Central memory CD8-positive, alpha-beta T cell (primary cell): ENCODE results near the gene LDLRAP1.
"Not testable (repeated sequence)": the region's sequence is repeated elsewhere in the genome, so short reads cannot be mapped to it uniquely, and the experiment has no call there.

Experiments
- ATAC-seq: fragments of 150-1000 bp; cut with Tn5 transposase; replicated peaks from 2 replicates; pipeline ENCODE4 v1.10.0; 2022; ENCODE audit warnings: mild to moderate bottlenecking, moderate FRiP score, moderate number of reproducible peaks; ENCODE audit not compliant: poor library complexity, severe bottlenecking; ENCODE audit errors: extremely low read depth
- DNase-seq, 2 donors: peaks; one replicate each; pipeline ENCODE4 v3.0.0; 2021; ENCODE audit warnings: low spot score in 2 of 2
- H3K27ac Mint-ChIP-seq: one replicate; pipeline ENCODE4 v1.8.0; 2022; ENCODE audit warnings: low read depth, mild to moderate bottlenecking, moderate library complexity, mixed read lengths
- H3K27me3 Mint-ChIP-seq: one replicate; pipeline ENCODE4 v1.8.0; 2022; ENCODE audit warnings: mixed read lengths
- H3K36me3 Mint-ChIP-seq: one replicate; pipeline ENCODE4 v1.8.0; 2022; ENCODE audit warnings: mild to moderate bottlenecking, moderate library complexity, mixed read lengths; ENCODE audit not compliant: insufficient read depth
- H3K4me1 Mint-ChIP-seq: one replicate; pipeline ENCODE4 v1.8.0; 2022; ENCODE audit warnings: mixed read lengths
- H3K4me3 Mint-ChIP-seq: one replicate; pipeline ENCODE4 v1.8.0; 2022; ENCODE audit warnings: mild to moderate bottlenecking, moderate library complexity, mixed read lengths
- H3K9me3 Mint-ChIP-seq: one replicate; pipeline ENCODE4 v1.8.0; 2022; ENCODE audit warnings: mixed read lengths

Gene LDLRAP1

GRCh38 chr1:25599969-25600610 is 56.7 kb downstream of the LDLRAP1 start:
- H3K4me3 Mint-ChIP-seq, result no peak overlapping the region
- no peak overlapping the region for H3K27ac Mint-ChIP-seq
- H3K4me1 Mint-ChIP-seq, result no peaks in the 10 kb centered on the region
- H3K36me3 Mint-ChIP-seq, result no peaks in the 10 kb centered on the region
- ATAC-seq (no peak), DNase-seq (no peak)
- H3K27me3 Mint-ChIP-seq, result no peaks in the 10 kb centered on the region
- H3K9me3 Mint-ChIP-seq, result no peaks in the 10 kb centered on the region

DNA sequence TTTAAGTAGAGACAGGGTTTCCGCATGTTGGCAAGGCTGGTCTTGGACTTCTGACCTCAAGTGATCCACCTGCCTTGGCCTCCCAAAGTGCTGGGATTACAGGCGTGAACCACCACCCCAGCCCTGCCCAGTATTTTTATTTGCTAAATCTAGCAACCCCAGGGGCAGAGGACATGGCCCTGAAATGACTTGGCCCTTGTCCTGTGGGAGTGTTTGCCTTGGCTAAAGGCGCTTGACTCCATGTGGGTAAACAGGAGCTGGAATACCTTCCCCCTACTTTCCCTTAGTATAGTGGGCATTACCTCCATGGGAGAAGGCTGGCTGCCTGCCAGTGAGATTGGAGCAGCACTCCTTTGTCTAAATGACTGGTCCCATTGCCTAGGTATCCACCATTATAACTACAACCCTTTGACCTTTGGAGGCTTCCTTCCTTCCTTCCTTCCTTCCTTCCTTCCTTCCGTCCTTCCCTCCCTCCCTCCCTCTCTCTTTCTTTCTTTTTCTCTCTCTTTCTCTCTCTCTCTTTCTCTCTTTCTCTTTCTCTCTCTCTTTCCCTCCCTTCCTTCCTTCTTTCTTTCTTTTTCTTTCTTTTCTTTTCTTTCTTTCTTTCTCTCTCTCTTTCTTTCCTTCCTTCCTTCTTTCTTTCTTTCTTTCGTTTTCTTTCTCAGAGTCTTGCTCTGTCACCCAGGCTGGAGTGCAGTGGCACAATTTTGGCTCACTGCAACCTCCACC is 57.7 kb downstream of the LDLRAP1 start:
- not testable (repeated sequence) for H3K27ac Mint-ChIP-seq, H3K9me3 Mint-ChIP-seq, H3K27me3 Mint-ChIP-seq, ATAC-seq, DNase-seq, H3K4me1 Mint-ChIP-seq, H3K4me3 Mint-ChIP-seq, H3K36me3 Mint-ChIP-seq

DNA sequence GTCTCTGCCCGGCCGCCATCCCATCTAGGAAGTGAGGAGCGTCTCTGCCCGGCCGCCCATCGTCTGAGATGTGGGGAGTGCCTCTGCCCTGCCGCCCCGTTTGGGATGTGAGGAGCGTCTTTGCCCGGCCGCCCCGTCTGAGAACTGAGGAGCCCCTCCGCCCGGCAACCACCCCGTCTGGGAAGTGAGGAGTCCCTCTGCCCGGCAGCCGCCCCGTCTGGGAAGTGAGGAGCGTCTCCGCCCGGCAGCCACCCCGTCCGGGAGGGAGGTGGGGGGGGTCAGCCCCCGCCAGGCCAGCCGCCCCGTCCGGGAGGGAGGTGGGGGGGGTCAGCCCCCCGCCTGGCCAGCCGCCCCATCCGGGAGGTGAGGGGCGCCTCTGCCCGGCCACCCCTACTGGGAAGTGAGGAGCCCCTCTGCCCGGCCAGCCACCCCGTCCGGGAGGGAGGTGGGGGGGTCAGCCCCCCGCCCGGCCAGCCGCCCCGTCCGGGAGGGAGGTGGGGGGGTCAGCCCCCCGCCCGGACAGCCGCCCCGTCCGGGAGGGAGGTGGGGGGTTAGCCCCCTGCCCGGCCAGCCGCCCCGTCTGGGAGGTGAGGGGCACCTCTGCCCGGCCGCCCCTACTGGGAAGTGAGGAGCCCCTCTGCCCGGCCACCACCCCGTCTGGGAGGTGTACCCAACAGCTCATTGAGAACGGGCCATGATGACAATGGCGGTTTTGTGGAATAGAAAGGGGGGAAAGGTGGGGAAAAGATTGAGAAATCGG is 60.6 kb downstream of the LDLRAP1 start:
- H3K27ac Mint-ChIP-seq, H3K4me1 Mint-ChIP-seq: not testable (repeated sequence)

GRCh38 chr1:25607123-25607522 is 63.7 kb downstream of the LDLRAP1 start:
- peaks cover 9% of the 10 kb centered on the region for H3K4me1 Mint-ChIP-seq
- H3K36me3 Mint-ChIP-seq, result no peaks in the 10 kb centered on the region
- H3K27me3 Mint-ChIP-seq, result peaks cover 3% of the 10 kb centered on the region
- no peaks in the 10 kb centered on the region for H3K9me3 Mint-ChIP-seq
- H3K4me3 Mint-ChIP-seq, result no peak overlapping the region
- DNase-seq (no peak), ATAC-seq (no peak)
- no peak overlapping the region for H3K27ac Mint-ChIP-seq

More for the DNA sequence above, 60.6 kb downstream of the LDLRAP1 start:
- ATAC-seq, H3K4me3 Mint-ChIP-seq, H3K27me3 Mint-ChIP-seq, H3K9me3 Mint-ChIP-seq, DNase-seq, H3K36me3 Mint-ChIP-seq: not testable (repeated sequence)

GRCh38 chr1:25608488-25609178 is 65.2 kb downstream of the LDLRAP1 start:
- Mint-ChIP-seq H3K36me3 (no peaks in the 10 kb centered on the region), H3K27me3 (peaks cover 8% of the 10 kb centered on the region), H3K4me1 (peaks cover 10% of the 10 kb centered on the region), H3K9me3 (no peaks in the 10 kb centered on the region), H3K27ac (no peak overlapping the region), H3K4me3 (peak overlapping the region; percentile 6)
- ATAC-seq (peak; percentile 100), DNase-seq (peak; percentile 72 to 81)

DNA sequence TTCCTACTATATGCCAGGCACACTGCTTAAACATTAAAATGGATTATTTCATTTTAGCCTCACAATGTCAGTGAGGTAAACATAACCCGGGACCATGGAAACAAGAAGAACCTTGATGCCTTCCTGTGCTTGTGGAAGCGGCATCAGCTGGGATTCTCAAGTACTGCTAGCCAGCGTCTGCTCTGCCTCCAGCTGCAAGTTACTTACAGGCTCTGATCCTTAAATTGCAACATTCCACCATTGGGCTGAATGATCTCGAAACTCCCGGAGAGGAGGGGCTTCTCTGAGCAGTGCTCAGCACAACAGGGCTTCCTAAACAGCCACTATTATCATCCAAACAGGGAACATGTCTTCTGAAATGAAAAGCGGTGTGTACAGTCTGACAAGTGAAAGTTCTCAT is 66.5 kb downstream of the LDLRAP1 start:
- no peak overlapping the region for H3K27ac Mint-ChIP-seq
- peaks cover 8% of the 10 kb centered on the region for H3K27me3 Mint-ChIP-seq
- no peak for ATAC-seq
- DNase-seq, result no peak
- no peaks in the 10 kb centered on the region for H3K9me3 Mint-ChIP-seq
- peaks cover 21% of the 10 kb centered on the region for H3K4me1 Mint-ChIP-seq
- H3K4me3 Mint-ChIP-seq, result no peak overlapping the region
- H3K36me3 Mint-ChIP-seq, result no peaks in the 10 kb centered on the region

- H3K27me3 Mint-ChIP-seq, result peaks cover 8% of the 10 kb centered on the region
- DNase-seq (no peak), ATAC-seq (no peak)
- no peak overlapping the region for H3K4me3 Mint-ChIP-seq
- no peaks in the 10 kb centered on the region for H3K9me3 Mint-ChIP-seq
- H3K36me3 Mint-ChIP-seq, result peaks cover 2% of the 10 kb centered on the region
- peaks cover 30% of the 10 kb centered on the region for H3K4me1 Mint-ChIP-seq
- no peak overlapping the region for H3K27ac Mint-ChIP-seq
These were observed 67.6 kb downstream of the LDLRAP1 start for GRCh38 chr1:25610822-25611630.

GRCh38 chr1:25611843-25612242 is 68.4 kb downstream of the LDLRAP1 start:
- peaks cover 8% of the 10 kb centered on the region for H3K27me3 Mint-ChIP-seq
- DNase-seq (no peak), ATAC-seq (no peak)
- H3K9me3 Mint-ChIP-seq, result no peaks in the 10 kb centered on the region
- H3K27ac Mint-ChIP-seq, result peak overlapping the region; percentile 60
- peaks cover 30% of the 10 kb centered on the region for H3K4me1 Mint-ChIP-seq
- peaks cover 5% of the 10 kb centered on the region for H3K36me3 Mint-ChIP-seq
- H3K4me3 Mint-ChIP-seq, result no peak overlapping the region

DNA sequence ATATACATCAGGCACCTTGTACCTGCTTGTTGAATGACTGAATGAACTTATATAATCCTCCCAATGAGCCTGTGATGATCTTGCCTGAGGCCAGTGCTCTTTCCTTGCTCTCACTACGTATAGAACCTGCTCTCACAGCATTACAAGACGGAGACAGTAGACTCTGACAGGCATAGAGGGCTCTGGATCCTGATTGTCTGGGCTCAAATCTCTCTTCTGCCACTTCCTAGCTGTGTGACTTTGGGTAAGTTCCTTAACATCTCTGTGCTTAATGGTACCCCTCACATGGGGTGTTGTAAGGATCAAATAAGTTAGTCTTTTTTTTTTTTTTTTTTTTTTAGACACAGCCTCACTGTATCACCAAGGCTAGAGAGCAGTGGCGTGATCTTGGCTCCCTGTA is 69.0 kb downstream of the LDLRAP1 start:
- Mint-ChIP-seq H3K4me3 (no peak overlapping the region), H3K36me3 (peaks cover 7% of the 10 kb centered on the region), H3K27me3 (peaks cover 8% of the 10 kb centered on the region), H3K4me1 (peaks cover 30% of the 10 kb centered on the region), H3K27ac (peak overlapping the region; percentile 60), H3K9me3 (no peaks in the 10 kb centered on the region)
- DNase-seq, result no peak
- no peak for ATAC-seq

DNA sequence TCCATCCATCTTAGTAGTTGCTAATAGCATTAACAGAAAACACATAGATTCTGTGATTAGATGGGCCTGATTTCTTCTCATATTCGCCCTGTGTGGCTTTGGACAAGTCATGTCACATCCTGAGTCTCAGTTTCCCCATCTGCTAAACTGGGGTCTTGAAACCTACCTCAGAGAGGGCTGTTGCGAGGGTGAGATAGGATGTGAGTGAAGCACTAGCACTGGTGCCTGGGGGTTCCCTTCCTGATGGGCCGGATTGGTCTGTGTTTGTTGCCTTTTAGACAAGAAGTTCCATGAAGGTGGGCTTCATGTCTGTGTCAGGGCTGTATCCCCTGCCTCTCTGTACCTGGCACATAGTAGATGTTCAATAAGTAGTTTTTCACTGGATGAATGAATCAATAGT is 69.7 kb downstream of the LDLRAP1 start:
- H3K27me3 Mint-ChIP-seq, result peaks cover 8% of the 10 kb centered on the region

GRCh38 chr1:25614501-25615171 is 71.2 kb downstream of the LDLRAP1 start:
- DNase-seq (peak in 1 of 2 donors; percentile 12), ATAC-seq (peak; percentile 21)
- Mint-ChIP-seq H3K36me3 (peaks cover 16% of the 10 kb centered on the region), H3K4me3 (peak overlapping the region; percentile 68), H3K4me1 (peaks cover 40% of the 10 kb centered on the region), H3K27ac (peak overlapping the region; percentile 5), H3K27me3 (peaks cover 8% of the 10 kb centered on the region), H3K9me3 (no peaks in the 10 kb centered on the region)

More for the DNA sequence above, 69.7 kb downstream of the LDLRAP1 start:
- no peaks in the 10 kb centered on the region for H3K9me3 Mint-ChIP-seq
- H3K4me3 Mint-ChIP-seq, result no peak overlapping the region
- no peak overlapping the region for H3K27ac Mint-ChIP-seq
- H3K4me1 Mint-ChIP-seq, result peaks cover 31% of the 10 kb centered on the region
- ATAC-seq (no peak), DNase-seq (no peak)
- H3K36me3 Mint-ChIP-seq, result peaks cover 8% of the 10 kb centered on the region
